ENCODE results near the gene COL25A1.

The COL25A1 gene

GRCh38 chr4:109325698-109326097, 23.2 kb upstream of the COL25A1 start:
- peaks cover 3% of the 10 kb centered on the region for H3K27me3 Mint-ChIP-seq (ENCODE audit: low read depth)
- H3K4me1 Mint-ChIP-seq: no peaks in the 10 kb centered on the region
- H3K36me3 Mint-ChIP-seq (ENCODE audit: low read depth): peaks cover 23% of the 10 kb centered on the region
- no peak overlapping the region for H3K27ac Mint-ChIP-seq
- peaks cover 39% of the 10 kb centered on the region for H3K9me3 Mint-ChIP-seq
- TF ChIP-seq, protein P1, sequence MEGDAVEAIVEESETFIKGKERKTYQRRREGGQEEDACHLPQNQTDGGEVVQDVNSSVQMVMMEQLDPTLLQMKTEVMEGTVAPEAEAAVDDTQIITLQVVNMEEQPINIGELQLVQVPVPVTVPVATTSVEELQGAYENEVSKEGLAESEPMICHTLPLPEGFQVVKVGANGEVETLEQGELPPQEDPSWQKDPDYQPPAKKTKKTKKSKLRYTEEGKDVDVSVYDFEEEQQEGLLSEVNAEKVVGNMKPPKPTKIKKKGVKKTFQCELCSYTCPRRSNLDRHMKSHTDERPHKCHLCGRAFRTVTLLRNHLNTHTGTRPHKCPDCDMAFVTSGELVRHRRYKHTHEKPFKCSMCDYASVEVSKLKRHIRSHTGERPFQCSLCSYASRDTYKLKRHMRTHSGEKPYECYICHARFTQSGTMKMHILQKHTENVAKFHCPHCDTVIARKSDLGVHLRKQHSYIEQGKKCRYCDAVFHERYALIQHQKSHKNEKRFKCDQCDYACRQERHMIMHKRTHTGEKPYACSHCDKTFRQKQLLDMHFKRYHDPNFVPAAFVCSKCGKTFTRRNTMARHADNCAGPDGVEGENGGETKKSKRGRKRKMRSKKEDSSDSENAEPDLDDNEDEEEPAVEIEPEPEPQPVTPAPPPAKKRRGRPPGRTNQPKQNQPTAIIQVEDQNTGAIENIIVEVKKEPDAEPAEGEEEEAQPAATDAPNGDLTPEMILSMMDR (IDR thresholded peaks at IDR 0.05; ENCODE audit: unreplicated experiment in 3 of 3): no peak
- no peak overlapping the region for H3K4me3 Mint-ChIP-seq

- TF ChIP-seq, protein P1 (IDR thresholded peaks at IDR 0.05; ENCODE audit: unreplicated experiment in 3 of 3): no peak
- Mint-ChIP-seq H3K36me3 (ENCODE audit: low read depth) (peaks cover 23% of the 10 kb centered on the region), H3K4me3 (no peak overlapping the region), H3K9me3 (peaks cover 45% of the 10 kb centered on the region), H3K4me1 (no peaks in the 10 kb centered on the region), H3K27ac (no peak overlapping the region), H3K27me3 (ENCODE audit: low read depth) (peaks cover 3% of the 10 kb centered on the region)
Observed at GRCh38 chr4:109323348-109323747, 20.9 kb upstream of the COL25A1 start.

DNA sequence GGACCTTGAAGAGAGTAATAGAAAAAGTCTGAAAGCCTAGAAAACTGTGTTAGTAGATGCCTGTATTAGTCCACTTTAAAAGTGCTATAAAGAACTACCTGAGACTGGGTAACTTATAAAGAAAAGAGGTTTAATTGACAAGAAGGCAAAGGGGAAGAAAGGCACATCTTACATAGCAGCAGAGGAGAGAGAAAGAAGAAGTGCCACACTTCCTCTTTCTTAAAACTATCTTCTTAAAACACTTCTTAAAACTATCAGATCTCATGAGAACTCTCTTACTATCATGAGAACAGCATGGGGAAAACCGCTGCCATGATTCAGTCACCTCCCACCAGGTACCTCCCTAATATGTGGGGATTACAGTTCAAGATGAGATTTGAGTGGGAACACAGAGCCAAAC, 18.8 kb upstream of the COL25A1 start:
- peaks cover 41% of the 10 kb centered on the region for H3K9me3 Mint-ChIP-seq
- no peak overlapping the region for H3K4me3 Mint-ChIP-seq
- no peak overlapping the region for H3K27ac Mint-ChIP-seq
- TF ChIP-seq, protein P1 (IDR thresholded peaks at IDR 0.05; ENCODE audit: unreplicated experiment in 3 of 3): no peak
- peaks cover 3% of the 10 kb centered on the region for H3K27me3 Mint-ChIP-seq (ENCODE audit: low read depth)
- H3K36me3 Mint-ChIP-seq (ENCODE audit: low read depth): peaks cover 20% of the 10 kb centered on the region
- H3K4me1 Mint-ChIP-seq: no peaks in the 10 kb centered on the region

- Mint-ChIP-seq H3K9me3 (peaks cover 36% of the 10 kb centered on the region), H3K27ac (no peak overlapping the region), H3K27me3 (ENCODE audit: low read depth) (peaks cover 3% of the 10 kb centered on the region), H3K4me1 (no peaks in the 10 kb centered on the region), H3K36me3 (ENCODE audit: low read depth) (peaks cover 20% of the 10 kb centered on the region), H3K4me3 (no peak overlapping the region)
- TF ChIP-seq, protein P1 (IDR thresholded peaks at IDR 0.05; ENCODE audit: unreplicated experiment in 3 of 3): no peak
Observed at GRCh38 chr4:109319684-109320083, 17.2 kb upstream of the COL25A1 start.

DNA sequence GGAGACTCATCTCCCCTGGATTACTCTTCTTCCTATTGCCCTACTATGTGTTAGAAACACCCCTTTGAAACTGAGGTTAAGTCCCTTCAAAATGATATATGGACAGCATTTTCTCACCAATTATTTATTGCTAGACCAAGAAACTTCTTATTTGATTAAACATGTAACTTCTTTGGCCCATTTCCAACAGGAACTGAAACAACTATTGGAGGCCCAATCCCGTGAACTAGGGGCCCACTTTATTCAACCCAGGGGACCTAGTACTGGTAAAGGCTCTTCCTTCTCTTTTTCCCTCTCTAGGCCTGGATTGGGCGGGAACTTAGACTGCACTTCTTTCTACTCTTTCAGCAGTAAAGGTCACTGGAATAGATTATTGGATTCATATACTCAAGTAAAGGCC, 16.7 kb upstream of the COL25A1 start:
- Mint-ChIP-seq H3K4me3 (no peak overlapping the region), H3K27me3 (ENCODE audit: low read depth) (peaks cover 3% of the 10 kb centered on the region), H3K27ac (no peak overlapping the region), H3K36me3 (ENCODE audit: low read depth) (peaks cover 19% of the 10 kb centered on the region), H3K9me3 (peaks cover 32% of the 10 kb centered on the region), H3K4me1 (no peaks in the 10 kb centered on the region)
- TF ChIP-seq, protein P1 (IDR thresholded peaks at IDR 0.05; ENCODE audit: unreplicated experiment in 3 of 3): no peak

DNA sequence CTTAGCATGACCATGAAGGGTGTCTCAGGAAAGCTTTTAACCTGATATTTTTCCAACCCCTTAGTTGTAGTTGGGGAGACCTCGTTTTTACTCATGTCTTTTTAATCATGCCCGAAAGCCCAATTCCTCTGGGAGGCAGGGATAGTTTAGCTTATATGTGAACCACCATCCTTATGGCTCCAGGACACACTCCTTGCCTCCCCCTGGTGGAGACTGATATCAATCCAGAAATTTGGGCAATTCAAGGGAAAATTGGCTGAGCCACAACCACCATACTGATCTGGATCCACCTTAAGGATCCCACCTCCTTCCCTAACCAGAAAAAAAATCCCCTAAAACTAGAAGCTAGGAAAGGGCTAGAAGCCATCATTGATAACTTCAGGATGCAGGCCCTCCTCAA, 13.4 kb upstream of the COL25A1 start:
- H3K9me3 Mint-ChIP-seq: peaks cover 23% of the 10 kb centered on the region
- H3K4me3 Mint-ChIP-seq: no peak overlapping the region
- no peaks in the 10 kb centered on the region for H3K4me1 Mint-ChIP-seq
- TF ChIP-seq, protein P1 (IDR thresholded peaks at IDR 0.05; ENCODE audit: unreplicated experiment in 3 of 3): no peak
- no peaks in the 10 kb centered on the region for H3K36me3 Mint-ChIP-seq (ENCODE audit: low read depth)
- H3K27me3 Mint-ChIP-seq (ENCODE audit: low read depth): no peaks in the 10 kb centered on the region
- no peak overlapping the region for H3K27ac Mint-ChIP-seq
